Astrocyte (in vitro differentiated cells and primary cell): Measurements from ENCODE around the gene GGA2. TPM values are rescaled to one million over a fixed set of nuclear protein-coding genes. Genes with fewer than 3 reads are reported as not detected.
A peak's percentile ranks its signal among the peaks of the same experiment; 100 is the strongest.

Source experiments
- DNase-seq: peaks from one replicate; pipeline ENCODE4 v3.0.0-alpha.2; 2010; ENCODE audit warnings: low read depth
- FAIRE-seq: peaks from 2 replicates; lab custom pipeline; 2011; peaks lifted over from hg19 to GRCh38; lab: Jason Lieb, UNC
- H2AFZ ChIP-seq: 2 replicates; pipeline ENCODE4 v1.6.0; 2012; ENCODE audit warnings: low read depth, low read length, inconsistent platforms
- H3K27ac ChIP-seq: 2 replicates; pipeline ENCODE4 v1.5.1; 2011; ENCODE audit warnings: low read depth, low read length, inconsistent platforms
- H3K27me3 ChIP-seq: 2 replicates; pipeline ENCODE4 v1.6.0; 2011; ENCODE audit warnings: low read length, inconsistent platforms; ENCODE audit not compliant: insufficient read depth
- H3K36me3 ChIP-seq: 2 replicates; pipeline ENCODE4 v1.5.1; 2011; ENCODE audit warnings: low read length, inconsistent platforms; ENCODE audit not compliant: insufficient read depth
- H3K4me1 ChIP-seq: 2 replicates; pipeline ENCODE4 v1.5.1; 2011; ENCODE audit warnings: low read length, inconsistent platforms; ENCODE audit not compliant: insufficient read depth
- H3K4me2 ChIP-seq: 2 replicates; pipeline ENCODE4 v1.6.0; 2012; ENCODE audit warnings: low read length, inconsistent platforms
- H3K4me3 ChIP-seq: 2 replicates; pipeline ENCODE4 v1.5.1; 2011; ENCODE audit warnings: low read depth, mild to moderate bottlenecking, low read length, inconsistent platforms; ENCODE audit not compliant: insufficient read depth
- H3K79me2 ChIP-seq: 2 replicates; pipeline ENCODE4 v1.6.0; 2012; ENCODE audit warnings: mild to moderate bottlenecking, low read length, inconsistent platforms; ENCODE audit not compliant: insufficient read depth
- H3K9ac ChIP-seq: 2 replicates; pipeline ENCODE4 v1.6.0; 2012; ENCODE audit warnings: mild to moderate bottlenecking, low read length, inconsistent platforms
- H3K9me3 ChIP-seq: 2 replicates; pipeline ENCODE4 v1.5.1; 2012; ENCODE audit warnings: low read depth, mild to moderate bottlenecking, low read length, inconsistent platforms; ENCODE audit not compliant: insufficient read depth
- H4K20me1 ChIP-seq: 2 replicates; pipeline ENCODE4 v1.6.0; 2012; ENCODE audit warnings: low read length, inconsistent platforms; ENCODE audit not compliant: insufficient read depth
- H3K27ac Mint-ChIP-seq: one replicate; pipeline ENCODE4 v1.8.0; 2021; ENCODE audit warnings: mild to moderate bottlenecking, mixed read lengths; ENCODE audit not compliant: unreplicated experiment
- H3K27me3 Mint-ChIP-seq: one replicate; pipeline ENCODE4 v1.8.0; 2021; ENCODE audit warnings: low read depth, mixed read lengths; ENCODE audit not compliant: unreplicated experiment
- H3K36me3 Mint-ChIP-seq: one replicate; pipeline ENCODE4 v1.8.0; 2021; ENCODE audit warnings: low read depth, mixed read lengths; ENCODE audit not compliant: unreplicated experiment
- H3K4me1 Mint-ChIP-seq: one replicate; pipeline ENCODE4 v1.8.0; 2021; ENCODE audit warnings: low read depth, mixed read lengths; ENCODE audit not compliant: unreplicated experiment
- H3K4me3 Mint-ChIP-seq: one replicate; pipeline ENCODE4 v1.8.0; 2021; ENCODE audit warnings: mild to moderate bottlenecking, moderate library complexity, mixed read lengths; ENCODE audit not compliant: unreplicated experiment
- H3K9me3 Mint-ChIP-seq: one replicate; pipeline ENCODE4 v1.8.0; 2021; ENCODE audit warnings: mild to moderate bottlenecking, mixed read lengths; ENCODE audit not compliant: unreplicated experiment
- CTCF ChIP-seq: IDR thresholded peaks from 2 replicates; pipeline ENCODE4 v1.5.1; 2011; ENCODE audit warnings: low read depth, mild to moderate bottlenecking, inconsistent platforms, low read length, moderate library complexity; ENCODE audit not compliant: insufficient read depth
- EZH2 ChIP-seq: IDR thresholded peaks from 2 replicates; pipeline ENCODE4 v1.6.1; 2012; ENCODE audit warnings: mild to moderate bottlenecking, low read length, inconsistent platforms; ENCODE audit not compliant: insufficient read depth
- total RNA-seq: library from RNA; stranded (reverse); gene quantifications from 2 replicates; pipeline ENCODE4 v1.2.1, GENCODE V29; 2021

The GGA2 gene
- total RNA-seq, 1 donor from 2014 or later: 84.0 TPM

GRCh38 chr16:23505671-23506605 is 4.4 kb downstream of the GGA2 start:
- H3K36me3 Mint-ChIP-seq: peaks cover 14% of the 10 kb centered on the region
- no peak overlapping the region for H3K4me3 ChIP-seq
- no peaks in the 10 kb centered on the region for H3K36me3 ChIP-seq
- H3K27ac ChIP-seq: peak overlapping the region; percentile 71
- peak overlapping the region; percentile 43 for H3K4me3 Mint-ChIP-seq
- peak overlapping the region; percentile 76 for H3K4me2 ChIP-seq
- H3K4me1 ChIP-seq: peaks cover 39% of the 10 kb centered on the region
- no peaks in the 10 kb centered on the region for H3K27me3 ChIP-seq
- no peak for DNase-seq
- H3K4me1 Mint-ChIP-seq: peaks cover 50% of the 10 kb centered on the region
- H3K27ac Mint-ChIP-seq: peak overlapping the region; percentile 74
- no peak overlapping the region for H2AFZ ChIP-seq
- peaks cover 3% of the 10 kb centered on the region for H3K9me3 Mint-ChIP-seq
- H3K27me3 Mint-ChIP-seq: no peaks in the 10 kb centered on the region
- peaks cover 64% of the 10 kb centered on the region for H3K79me2 ChIP-seq
- no peak for FAIRE-seq
- no peak overlapping the region for H3K9ac ChIP-seq
- H3K9me3 ChIP-seq: no peaks in the 10 kb centered on the region
- TF ChIP-seq EZH2 (no peak), CTCF (no peak)
- H4K20me1 ChIP-seq: peaks cover 81% of the 10 kb centered on the region

GRCh38 chr16:23505180-23505665 is 5.1 kb downstream of the GGA2 start:
- no peaks in the 10 kb centered on the region for H3K27me3 Mint-ChIP-seq
- Histone ChIP-seq H2AFZ (no peak overlapping the region), H3K4me3 (peak overlapping the region; percentile 20), H3K4me2 (peak overlapping the region; percentile 76), H3K9ac (peak overlapping the region; percentile 8), H3K4me1 (peaks cover 39% of the 10 kb centered on the region), H3K27me3 (no peaks in the 10 kb centered on the region), H3K27ac (peak overlapping the region; percentile 71), H3K36me3 (no peaks in the 10 kb centered on the region), H3K9me3 (no peaks in the 10 kb centered on the region), H4K20me1 (peaks cover 88% of the 10 kb centered on the region), H3K79me2 (peaks cover 69% of the 10 kb centered on the region)
- DNase-seq (no peak), FAIRE-seq (no peak)
- peaks cover 3% of the 10 kb centered on the region for H3K9me3 Mint-ChIP-seq
- TF ChIP-seq CTCF: no peak
- H3K4me1 Mint-ChIP-seq: peaks cover 52% of the 10 kb centered on the region
- no peak overlapping the region for H3K4me3 Mint-ChIP-seq
- peaks cover 14% of the 10 kb centered on the region for H3K36me3 Mint-ChIP-seq
- H3K27ac Mint-ChIP-seq: peak overlapping the region; percentile 94
